Medulla oblongata (tissue), 1 donor: Measurements from ENCODE around the gene TMEM271.
A peak's percentile ranks its signal among the peaks of the same experiment; 100 is the strongest.
"Not testable (repeated sequence)": the region's sequence is repeated elsewhere in the genome, so short reads cannot be mapped to it uniquely, and the experiment has no call there.

Experiments used
- DNase-seq: peaks from one replicate; pipeline ENCODE4 v3.0.0-alpha.2; 2015; ENCODE audit errors: extremely low spot score

Gene TMEM271

DNA sequence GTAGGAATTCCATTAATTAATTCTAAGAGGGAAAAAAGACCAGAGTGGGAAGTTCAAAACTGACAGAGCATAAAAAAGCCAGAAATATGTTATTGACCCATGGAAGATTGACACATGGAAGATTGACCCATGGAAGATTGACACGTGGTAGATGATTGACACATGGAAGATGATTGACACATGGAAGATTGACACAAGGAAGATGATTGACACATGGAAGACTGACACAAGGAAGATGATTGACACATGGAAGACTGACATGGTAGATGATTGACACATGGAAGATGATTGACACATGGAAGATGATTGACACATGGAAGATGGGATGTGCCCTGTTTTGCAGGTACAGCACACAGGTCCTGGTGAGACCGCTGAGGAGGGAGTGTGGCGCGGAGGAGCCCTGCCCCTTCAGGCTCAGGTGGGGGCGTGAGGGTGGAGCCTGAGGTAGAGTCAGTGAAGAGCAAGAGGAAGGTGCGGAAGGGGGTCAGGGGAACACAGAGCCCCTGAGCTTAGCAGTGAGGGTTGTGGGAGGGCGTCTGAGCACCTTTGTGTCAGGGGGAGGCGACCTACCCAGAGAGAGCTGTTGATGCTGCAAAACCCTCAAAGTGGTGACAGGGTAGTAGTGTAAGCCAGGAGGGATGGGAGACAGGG is 33.4 kb upstream of the TMEM271 start:
- no peak for DNase-seq

DNA sequence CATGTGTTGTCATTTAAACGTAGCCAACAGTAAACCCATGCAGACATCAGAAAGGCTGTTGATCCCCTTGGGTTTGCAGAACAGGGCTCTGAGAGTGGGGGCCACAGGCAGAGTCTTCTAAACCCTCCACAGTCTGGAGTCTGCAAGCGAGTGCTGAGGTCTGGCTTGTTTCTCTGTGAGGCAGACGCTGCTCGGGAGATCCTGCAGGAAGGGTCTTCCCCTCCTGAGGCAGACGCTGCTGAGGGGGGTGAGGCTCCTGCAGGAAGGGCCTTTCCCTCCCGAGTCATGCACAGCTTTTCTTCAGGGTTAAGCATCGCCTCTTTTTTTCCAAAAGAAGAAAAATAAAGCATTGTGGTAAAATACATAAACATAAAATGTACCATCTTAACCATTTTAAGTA is 32.1 kb upstream of the TMEM271 start:
- no peak for DNase-seq

GRCh38 chr4:605702-606425 is 29.8 kb upstream of the TMEM271 start:
- no peak for DNase-seq

GRCh38 chr4:604131-604530 is 28.0 kb upstream of the TMEM271 start:
- DNase-seq = no peak

DNA sequence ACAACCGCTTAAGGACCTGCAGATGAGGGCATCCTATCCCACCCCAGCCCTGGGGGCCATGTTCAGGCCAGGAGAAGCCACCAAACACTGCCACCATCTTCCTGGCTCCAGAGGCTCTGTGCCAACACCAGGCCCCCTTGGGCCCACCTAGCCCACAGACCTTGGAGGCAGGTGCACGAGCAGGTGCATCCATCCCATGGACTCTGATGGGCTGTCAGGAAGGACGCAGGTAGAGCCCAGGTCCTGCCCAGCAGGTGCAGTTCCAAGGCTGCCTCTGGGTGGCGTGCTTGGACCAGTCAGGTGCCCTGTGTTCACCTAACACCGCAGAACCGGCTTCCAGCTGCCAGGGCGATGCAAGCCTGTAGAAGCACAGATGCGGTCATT is 26.5 kb upstream of the TMEM271 start:
- peak; percentile 48 for DNase-seq

GRCh38 chr4:601612-602558 is 25.8 kb upstream of the TMEM271 start:
- DNase-seq = no peak

- no peak for DNase-seq
Observed at GRCh38 chr4:600850-601515, 24.9 kb upstream of the TMEM271 start.

DNA sequence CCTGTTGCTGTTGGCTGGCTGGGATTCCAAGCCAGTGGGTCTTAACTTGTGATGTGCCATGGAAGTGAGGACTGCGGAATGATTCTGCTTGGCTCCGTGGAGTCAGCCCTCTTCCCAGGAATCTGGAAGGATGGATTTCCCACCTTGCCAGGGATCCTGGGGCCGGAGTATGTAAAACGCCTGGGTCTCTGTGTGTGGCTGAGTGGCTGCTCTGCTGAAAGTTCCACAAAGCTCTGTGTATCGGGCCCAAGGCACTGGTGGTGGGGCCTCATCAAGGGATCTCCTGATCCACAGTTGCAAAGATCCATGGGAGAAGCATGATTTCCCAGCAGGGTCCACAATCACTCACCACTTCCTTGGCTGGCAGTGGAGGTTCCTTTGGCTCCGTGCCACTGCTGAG is 24.1 kb upstream of the TMEM271 start:
- DNase-seq = no peak

DNA sequence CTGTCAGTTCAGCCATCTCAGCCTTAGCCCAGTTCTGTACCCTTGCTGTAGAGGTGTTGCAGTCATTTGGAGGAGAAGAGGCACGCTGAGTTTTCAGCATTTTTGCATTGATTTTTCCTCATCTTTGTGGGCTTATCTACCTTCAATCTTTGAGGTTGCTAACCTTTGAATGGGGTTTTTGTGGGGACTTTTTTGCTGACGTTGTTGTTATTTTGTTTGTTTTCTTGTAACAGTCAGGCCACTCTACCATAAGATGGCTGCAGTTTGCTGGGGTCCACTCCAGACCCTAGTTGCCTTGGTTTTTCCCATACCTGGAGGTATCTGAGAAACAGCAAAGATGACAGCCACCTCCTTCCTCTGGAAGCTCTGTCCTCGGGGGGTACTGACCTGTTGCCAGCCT is 22.8 kb upstream of the TMEM271 start:
- no peak for DNase-seq

DNA sequence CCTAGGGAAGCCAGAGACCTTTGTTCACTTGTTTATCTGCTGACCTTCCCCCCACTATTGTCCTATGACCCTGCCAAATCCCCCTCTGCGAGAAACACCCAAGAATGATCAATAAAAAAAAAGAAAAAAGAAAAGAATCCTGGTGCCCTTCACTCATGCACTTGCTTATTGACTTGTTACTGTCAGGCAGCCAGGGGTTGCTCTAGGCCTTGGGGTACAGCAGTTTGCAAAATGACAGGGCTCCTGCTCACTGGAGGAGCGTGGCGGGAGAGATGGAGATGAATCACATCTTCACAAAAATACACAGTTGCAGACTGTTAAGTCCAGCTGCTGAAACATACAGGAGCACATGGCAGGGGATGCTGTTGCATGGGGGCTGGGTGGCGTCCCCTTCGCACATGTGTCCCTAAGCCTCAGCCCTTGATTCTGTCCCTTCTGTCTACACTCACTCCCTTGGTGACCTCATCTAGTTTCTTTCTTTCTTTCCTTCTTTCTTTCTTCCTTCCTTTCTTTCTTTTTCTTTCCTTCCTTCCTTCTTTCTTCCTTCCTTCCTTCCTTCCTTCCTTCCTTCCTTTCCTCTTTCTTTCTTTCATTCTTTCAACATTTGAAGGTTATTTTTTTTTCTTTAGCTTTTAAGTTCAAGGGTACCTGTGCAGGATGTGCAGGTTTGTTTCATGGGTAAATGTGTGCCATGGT is 16.9 kb upstream of the TMEM271 start:
- DNase-seq = no peak

DNA sequence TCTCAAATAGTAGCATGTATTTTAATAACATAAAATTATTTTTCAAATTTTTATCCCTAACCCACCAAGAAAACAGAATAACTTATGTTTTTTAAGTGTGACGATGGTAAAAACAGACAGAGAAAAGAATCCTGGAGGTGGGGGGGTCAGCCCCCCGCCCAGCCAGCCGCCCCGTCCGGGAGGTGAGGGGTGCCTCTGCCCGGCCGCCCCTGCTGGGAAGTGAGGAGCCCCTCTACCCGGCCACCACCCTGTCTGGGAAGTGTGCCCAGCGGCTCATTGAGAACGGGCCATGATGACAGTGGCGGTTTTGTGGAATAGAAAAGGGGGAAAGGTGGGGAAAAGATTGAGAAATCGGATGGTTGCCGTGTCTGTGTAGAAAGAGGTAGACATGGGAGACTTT is 16.1 kb upstream of the TMEM271 start:
- DNase-seq = not testable (repeated sequence)

DNA sequence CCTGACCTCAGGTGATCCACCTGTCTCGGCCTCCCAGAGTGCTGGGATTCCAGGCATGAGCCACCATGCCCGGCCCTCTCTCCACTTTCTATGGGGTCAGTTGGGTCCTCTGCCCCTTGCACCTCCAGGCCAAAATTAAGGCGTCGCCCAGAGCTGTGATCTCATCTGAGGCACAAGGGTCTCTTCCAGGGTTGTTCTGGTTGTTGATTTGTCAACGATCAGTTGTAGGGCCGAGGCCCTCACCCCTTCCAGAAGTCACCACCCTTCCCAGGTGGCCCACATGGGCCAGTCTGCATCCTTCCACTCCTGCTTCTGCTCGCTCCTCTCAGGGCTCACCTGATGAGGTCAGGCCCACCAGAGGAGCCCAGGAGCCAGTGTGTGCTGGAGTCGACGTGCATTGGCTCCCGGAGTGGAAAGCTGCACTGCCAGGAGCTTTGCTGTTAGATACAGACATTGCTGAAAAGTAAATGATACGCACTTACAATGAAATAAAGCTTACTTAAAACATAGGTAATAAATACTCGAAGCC is 14.3 kb upstream of the TMEM271 start:
- DNase-seq = no peak

- DNase-seq = no peak
Observed at GRCh38 chr4:589219-589963, 13.3 kb upstream of the TMEM271 start.

DNA sequence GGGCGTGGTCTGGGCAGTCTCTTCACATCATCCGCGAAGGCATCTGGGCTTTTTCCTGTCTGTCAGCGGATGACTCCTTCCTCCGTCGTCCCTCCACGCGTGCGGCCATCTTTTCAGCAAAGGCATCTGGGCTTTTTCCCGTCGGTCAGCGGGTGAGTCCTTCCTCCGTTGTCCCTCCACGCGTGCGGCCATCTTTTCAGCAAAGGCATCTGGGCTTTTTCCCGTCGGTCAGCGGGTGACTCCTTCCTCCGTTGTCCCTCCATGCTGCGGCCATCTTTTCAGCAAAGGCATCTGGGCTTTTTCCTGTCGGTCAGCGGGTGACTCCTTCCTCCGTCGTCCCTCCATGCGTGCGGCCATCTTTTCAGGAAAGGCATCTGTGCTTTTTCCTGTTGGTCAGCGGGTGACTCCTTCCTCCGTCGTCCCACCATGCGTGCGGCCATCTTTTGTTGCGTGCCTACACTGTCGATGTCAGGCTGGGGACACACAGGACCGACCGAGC is 12.3 kb upstream of the TMEM271 start:
- no peak for DNase-seq

- no peak for DNase-seq
Observed at GRCh38 chr4:587671-588350, 11.7 kb upstream of the TMEM271 start.

DNA sequence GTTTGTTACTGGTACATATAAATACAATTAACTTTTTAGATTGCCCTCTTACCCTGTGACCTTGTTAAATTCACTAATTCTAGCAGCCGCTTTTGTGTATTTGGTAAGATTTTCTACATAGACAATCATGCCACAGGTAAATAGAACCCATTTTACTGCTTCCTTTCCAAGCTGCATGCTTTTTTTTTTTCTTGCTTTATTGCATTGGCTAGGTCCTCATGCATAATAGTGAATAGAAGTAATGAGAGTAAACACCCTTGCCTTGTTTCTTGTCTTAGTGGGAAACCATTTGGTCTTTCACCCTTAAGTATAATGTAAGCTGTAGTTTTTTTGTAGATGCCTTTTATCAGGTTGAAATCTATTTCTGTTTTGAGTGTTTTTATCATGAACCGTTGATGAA is 7.7 kb upstream of the TMEM271 start:
- DNase-seq = no peak

GRCh38 chr4:581753-582361 is 5.8 kb upstream of the TMEM271 start:
- DNase-seq = no peak

GRCh38 chr4:581181-581580 is 5.1 kb upstream of the TMEM271 start:
- DNase-seq = no peak

DNA sequence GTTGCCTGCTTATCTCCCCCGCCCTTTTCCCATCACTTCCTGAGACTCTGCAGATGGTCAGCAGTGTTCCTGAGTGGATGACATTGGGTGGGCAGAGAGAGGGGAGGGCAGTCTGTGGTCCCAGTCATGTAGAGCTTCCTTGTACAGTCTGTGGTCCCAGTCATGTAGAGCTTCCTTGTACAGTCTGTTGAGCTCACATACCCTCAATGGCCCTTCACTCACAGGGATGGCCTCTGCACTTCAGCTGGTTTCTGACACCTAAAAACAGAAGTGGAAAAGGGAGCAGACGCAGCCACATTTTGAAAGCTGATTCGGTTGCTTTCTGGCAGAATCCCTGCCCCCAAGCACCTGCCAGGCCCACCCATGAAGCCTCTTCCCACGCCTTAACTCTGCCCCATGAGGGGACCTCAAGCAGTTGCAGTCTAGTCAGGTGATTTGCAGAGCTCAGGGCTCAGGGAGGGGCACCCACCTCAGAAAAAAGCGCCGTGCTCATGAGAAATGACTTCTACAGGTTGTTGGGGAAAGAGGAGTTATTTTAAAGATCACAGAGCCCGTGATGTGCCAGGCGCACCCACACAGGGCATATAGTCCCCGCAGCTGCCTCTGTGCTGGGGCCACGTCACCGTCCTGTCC is 3.6 kb upstream of the TMEM271 start:
- no peak for DNase-seq
